Effector memory CD4-positive, alpha-beta T cell (primary cell): Measurements from ENCODE around the gene LAMA4.
A peak's percentile ranks its signal among the peaks of the same experiment; 100 is the strongest.

Experiments used
- DNase-seq, 3 donors: peaks; one replicate each; pipeline ENCODE4 v3.0.0-alpha.2; 2020
- H3K27ac ChIP-seq: 2 replicates; pipeline ENCODE4 v1.7.0; 2013; ENCODE audit warnings: mild to moderate bottlenecking, low read length, moderate library complexity; ENCODE audit not compliant: insufficient read depth, poor library complexity, severe bottlenecking
- H3K27me3 ChIP-seq: replicated peaks from 2 replicates; pipeline ENCODE4 v1.7.0; 2013; ENCODE audit warnings: mild to moderate bottlenecking, low read length; ENCODE audit not compliant: insufficient read depth, control insufficient read depth, poor library complexity, severe bottlenecking
- H3K36me3 ChIP-seq: 2 replicates; pipeline ENCODE4 v1.7.0; 2013; ENCODE audit warnings: mild to moderate bottlenecking, low read length, moderate library complexity; ENCODE audit not compliant: control insufficient read depth, insufficient read depth
- H3K4me1 ChIP-seq: 2 replicates; pipeline ENCODE4 v1.7.0; 2013; ENCODE audit warnings: low read length, mild to moderate bottlenecking; ENCODE audit not compliant: control insufficient read depth, insufficient read depth, poor library complexity, severe bottlenecking
- H3K4me3 ChIP-seq: 2 replicates; pipeline ENCODE4 v1.7.0; 2013; ENCODE audit warnings: low read length, low read depth, mild to moderate bottlenecking; ENCODE audit not compliant: insufficient read depth, poor library complexity, severe bottlenecking
- H3K9me3 ChIP-seq: 2 replicates; pipeline ENCODE4 v1.7.0; 2013; ENCODE audit warnings: mild to moderate bottlenecking, low read length, moderate library complexity; ENCODE audit not compliant: control insufficient read depth
- total RNA-seq, 3 donors: gene quantifications; one replicate each; lab custom pipeline; 2026; lab: John Stamatoyannopoulos, UW

The LAMA4 gene, protein sequence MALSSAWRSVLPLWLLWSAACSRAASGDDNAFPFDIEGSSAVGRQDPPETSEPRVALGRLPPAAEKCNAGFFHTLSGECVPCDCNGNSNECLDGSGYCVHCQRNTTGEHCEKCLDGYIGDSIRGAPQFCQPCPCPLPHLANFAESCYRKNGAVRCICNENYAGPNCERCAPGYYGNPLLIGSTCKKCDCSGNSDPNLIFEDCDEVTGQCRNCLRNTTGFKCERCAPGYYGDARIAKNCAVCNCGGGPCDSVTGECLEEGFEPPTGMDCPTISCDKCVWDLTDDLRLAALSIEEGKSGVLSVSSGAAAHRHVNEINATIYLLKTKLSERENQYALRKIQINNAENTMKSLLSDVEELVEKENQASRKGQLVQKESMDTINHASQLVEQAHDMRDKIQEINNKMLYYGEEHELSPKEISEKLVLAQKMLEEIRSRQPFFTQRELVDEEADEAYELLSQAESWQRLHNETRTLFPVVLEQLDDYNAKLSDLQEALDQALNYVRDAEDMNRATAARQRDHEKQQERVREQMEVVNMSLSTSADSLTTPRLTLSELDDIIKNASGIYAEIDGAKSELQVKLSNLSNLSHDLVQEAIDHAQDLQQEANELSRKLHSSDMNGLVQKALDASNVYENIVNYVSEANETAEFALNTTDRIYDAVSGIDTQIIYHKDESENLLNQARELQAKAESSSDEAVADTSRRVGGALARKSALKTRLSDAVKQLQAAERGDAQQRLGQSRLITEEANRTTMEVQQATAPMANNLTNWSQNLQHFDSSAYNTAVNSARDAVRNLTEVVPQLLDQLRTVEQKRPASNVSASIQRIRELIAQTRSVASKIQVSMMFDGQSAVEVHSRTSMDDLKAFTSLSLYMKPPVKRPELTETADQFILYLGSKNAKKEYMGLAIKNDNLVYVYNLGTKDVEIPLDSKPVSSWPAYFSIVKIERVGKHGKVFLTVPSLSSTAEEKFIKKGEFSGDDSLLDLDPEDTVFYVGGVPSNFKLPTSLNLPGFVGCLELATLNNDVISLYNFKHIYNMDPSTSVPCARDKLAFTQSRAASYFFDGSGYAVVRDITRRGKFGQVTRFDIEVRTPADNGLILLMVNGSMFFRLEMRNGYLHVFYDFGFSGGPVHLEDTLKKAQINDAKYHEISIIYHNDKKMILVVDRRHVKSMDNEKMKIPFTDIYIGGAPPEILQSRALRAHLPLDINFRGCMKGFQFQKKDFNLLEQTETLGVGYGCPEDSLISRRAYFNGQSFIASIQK (N-terminal part only)
- 0 reads per million in 3 donors for total RNA-seq

DNA sequence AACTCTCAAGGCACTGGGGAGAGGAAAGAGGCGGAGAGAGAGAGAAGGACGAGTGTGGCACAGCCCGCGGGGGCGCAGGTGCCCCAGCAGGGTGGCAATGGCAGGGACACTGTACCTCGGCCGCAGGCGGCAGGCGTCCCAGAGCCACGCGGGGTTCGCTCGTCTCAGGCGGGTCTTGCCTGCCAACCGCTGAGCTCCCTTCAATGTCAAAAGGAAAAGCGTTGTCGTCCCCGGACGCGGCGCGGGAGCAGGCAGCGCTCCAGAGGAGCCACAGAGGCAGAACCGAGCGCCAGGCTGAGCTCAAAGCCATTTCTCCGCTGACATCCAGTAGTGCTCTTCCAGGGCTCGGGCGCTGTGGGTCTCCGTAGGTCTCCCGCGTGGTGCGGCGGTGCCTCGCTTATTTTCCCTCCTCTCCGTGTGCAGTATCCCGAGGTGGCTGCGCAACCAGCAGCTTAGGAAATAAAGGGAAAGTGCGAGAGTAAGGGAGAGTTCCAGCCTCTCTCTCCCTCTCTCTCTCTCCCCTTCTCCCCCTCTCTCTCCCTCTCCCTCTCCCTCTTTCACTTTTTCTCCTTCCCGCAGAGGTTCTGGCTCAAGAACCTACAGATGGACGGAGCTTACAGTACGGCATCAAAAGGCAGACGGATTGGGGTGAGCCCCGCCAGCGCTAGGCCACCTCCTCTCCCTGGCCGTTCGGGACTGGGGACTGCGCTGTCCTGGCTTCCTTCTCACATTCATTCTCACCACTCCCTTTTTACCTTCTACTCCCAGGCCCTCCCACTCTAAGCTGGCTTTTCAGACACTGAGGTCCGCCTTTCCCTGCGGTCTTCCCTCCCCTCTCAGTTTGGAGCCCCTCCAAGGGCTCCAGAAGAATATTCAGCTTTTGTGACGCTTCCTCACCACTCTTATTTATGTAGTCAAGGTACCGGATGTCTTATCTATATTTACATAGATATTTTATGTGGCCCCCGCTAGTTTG is at the start of gene LAMA4:
TSS of gene LAMA4 (minus strand) at position 727 of the 976 bp plus-strand sequence. CDS start at position 310, 417 bp downstream.
- H3K36me3 ChIP-seq, result no peaks in the 10 kb centered on the region
- no peak for DNase-seq
- no peak within 1 kb of the TSS for H3K27ac ChIP-seq
- no peaks in the 10 kb centered on the region for H3K4me1 ChIP-seq
- peak within 1 kb of the TSS; percentile 15 for H3K4me3 ChIP-seq
- no peaks in the 10 kb centered on the region for H3K9me3 ChIP-seq
- no peaks in the 10 kb centered on the region for H3K27me3 ChIP-seq

DNA sequence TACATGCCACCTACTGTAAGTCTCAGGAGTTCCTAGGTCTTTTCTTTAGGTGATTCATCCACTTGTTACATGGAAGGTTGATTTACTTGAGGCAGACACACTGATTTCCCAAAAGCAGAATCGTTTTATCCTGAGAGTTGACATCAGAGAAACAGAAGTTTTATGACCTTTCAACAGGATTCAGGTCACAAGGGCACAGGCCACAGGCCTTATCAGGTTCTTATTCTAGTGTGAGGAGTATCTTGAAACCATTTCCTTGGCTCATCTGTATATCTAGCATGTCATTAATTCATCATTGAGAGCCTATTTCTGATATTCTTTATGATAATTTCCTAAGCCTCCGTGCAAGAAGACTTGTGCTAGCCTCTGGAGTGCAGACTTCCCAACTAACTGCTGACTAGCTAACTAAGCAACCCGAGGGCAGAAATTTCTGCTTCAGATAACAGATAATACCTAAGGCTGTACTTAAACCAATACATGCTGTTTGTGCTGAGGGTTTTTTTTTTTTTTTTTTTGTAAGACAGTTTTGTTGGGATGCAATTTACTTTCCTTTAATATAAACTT is 47.9 kb upstream of the LAMA4 start:
- Histone ChIP-seq H3K4me3 (no peak overlapping the region), H3K9me3 (no peaks in the 10 kb centered on the region), H3K27ac (no peak overlapping the region), H3K27me3 (no peaks in the 10 kb centered on the region), H3K4me1 (no peaks in the 10 kb centered on the region), H3K36me3 (no peaks in the 10 kb centered on the region)
- DNase-seq, result no peak

DNA sequence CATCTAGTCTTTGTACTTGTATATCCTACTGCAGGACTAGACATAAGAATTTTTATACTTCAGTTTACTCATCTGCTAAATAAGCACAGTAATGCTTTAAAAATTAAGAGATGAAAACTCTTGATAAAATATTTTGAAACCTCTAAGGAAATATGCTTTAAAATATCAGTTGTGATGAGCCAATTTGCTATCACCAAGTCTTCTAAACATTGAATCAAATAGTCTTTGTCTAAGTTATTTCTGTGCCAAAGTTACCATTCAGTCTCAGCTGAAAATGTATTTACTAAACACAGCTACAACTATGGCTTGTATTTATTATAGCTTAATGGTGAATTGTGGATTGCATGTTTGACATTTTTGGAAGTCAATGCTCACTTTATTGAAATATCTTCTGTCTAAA is 46.5 kb upstream of the LAMA4 start:
- Histone ChIP-seq H3K27ac (no peak overlapping the region), H3K4me3 (no peak overlapping the region), H3K9me3 (no peaks in the 10 kb centered on the region), H3K36me3 (no peaks in the 10 kb centered on the region), H3K4me1 (no peaks in the 10 kb centered on the region), H3K27me3 (no peaks in the 10 kb centered on the region)
- DNase-seq, result no peak

DNA sequence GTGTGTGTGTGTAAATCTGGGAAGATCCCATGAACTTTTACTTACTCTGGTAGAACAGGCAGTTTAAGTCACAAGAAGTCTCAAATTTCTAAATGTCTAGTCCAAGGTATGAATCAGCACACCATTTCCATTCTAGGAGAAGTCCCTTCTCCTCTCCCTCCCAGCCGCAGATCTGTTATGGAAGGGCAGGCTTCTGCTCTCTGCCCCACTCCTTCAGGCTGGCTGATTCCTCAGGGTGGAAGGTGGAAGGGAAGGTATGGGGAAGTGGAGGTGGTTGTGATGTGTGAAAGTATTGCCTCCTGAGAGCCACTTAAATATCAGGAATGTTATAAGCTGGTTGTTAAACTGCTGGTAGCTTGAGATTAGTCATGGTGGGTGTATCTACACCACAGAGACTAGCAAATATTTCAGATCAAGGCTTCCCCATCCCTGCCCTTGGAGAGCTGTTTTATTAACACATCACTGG is 44.5 kb upstream of the LAMA4 start:
- DNase-seq, result no peak
- Histone ChIP-seq H3K4me3 (no peak overlapping the region), H3K4me1 (no peaks in the 10 kb centered on the region), H3K36me3 (no peaks in the 10 kb centered on the region), H3K27ac (no peak overlapping the region), H3K27me3 (no peaks in the 10 kb centered on the region), H3K9me3 (no peaks in the 10 kb centered on the region)

DNA sequence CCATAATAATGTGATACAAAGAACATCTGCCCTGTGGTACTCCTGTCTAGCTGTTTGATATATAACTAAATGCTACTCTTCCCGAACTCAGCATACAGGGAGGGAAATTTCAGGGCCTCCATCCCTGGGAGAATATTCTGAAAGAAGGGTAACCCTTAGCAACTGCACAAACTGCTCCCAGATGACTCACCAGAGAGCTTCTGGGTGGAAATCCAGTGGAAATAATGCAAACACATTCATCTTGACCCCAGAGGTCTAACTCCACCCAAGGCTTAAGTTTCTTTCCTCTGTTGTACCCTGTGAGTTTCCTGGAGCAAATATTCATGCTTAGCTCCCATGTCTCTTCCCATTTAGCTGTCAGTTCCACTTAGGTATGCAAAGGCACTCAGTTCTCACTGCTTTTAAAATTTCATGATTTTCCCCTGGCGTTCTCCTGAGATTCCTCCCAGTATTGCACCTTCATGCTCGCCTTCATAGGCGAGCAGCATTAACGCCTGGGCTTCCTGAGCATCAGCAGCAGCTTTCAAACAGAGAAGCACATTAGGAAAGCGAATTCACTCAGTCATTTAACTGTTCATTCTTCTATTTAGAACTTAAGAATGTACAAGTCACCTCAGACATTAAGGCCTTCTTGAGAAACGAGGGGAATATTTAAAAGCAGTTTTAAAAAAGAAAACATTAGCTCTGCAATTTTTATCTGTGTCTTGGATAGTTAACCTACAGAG is 43.8 kb upstream of the LAMA4 start:
- Histone ChIP-seq H3K4me1 (no peaks in the 10 kb centered on the region), H3K27me3 (no peaks in the 10 kb centered on the region), H3K4me3 (no peak overlapping the region), H3K27ac (no peak overlapping the region), H3K36me3 (no peaks in the 10 kb centered on the region), H3K9me3 (no peaks in the 10 kb centered on the region)
- DNase-seq, result no peak

DNA sequence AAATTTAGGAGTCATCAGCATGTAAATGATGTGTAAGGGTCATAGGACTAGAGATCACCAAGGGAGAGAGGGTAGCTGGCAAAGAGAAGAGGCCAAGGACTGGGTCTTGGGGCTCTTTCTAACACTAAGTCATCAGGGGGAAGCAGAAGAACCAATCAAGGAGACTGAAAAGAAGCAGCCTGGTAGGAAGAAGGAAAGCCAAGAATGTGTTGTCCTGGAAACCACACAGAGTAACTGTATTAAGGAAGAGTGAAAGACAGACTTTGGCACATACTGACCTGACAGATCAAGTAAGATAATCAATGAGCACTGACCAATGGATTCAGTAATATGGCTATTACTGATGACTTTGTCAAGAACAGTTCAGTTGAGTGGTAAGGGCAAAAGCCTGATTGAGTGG is 42.3 kb upstream of the LAMA4 start:
- no peak for DNase-seq
- Histone ChIP-seq H3K9me3 (no peaks in the 10 kb centered on the region), H3K27me3 (no peaks in the 10 kb centered on the region), H3K4me1 (no peaks in the 10 kb centered on the region), H3K36me3 (no peaks in the 10 kb centered on the region), H3K4me3 (no peak overlapping the region), H3K27ac (no peak overlapping the region)

DNA sequence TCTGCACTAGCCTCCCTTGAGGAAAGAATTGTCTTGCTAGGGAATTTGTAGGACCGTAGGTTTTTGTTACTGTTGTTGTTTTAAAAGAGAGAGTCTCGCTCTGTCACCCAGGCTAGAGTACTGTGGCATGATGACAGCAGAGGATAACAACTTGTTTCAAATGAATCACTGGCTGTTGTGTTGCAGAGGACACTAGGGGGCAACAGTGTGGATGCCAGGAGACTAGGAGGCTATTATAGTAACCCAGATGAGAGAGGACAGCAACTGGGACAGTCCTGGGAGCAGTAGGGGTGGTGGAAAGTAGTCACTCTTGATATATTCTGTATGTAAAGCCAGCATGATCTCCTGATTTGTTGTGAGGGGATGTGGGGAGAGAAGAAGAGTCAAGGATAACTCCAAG is 41.8 kb upstream of the LAMA4 start:
- Histone ChIP-seq H3K27ac (no peak overlapping the region), H3K36me3 (no peaks in the 10 kb centered on the region), H3K9me3 (no peaks in the 10 kb centered on the region), H3K27me3 (no peaks in the 10 kb centered on the region), H3K4me1 (no peaks in the 10 kb centered on the region), H3K4me3 (no peak overlapping the region)
- DNase-seq, result no peak

DNA sequence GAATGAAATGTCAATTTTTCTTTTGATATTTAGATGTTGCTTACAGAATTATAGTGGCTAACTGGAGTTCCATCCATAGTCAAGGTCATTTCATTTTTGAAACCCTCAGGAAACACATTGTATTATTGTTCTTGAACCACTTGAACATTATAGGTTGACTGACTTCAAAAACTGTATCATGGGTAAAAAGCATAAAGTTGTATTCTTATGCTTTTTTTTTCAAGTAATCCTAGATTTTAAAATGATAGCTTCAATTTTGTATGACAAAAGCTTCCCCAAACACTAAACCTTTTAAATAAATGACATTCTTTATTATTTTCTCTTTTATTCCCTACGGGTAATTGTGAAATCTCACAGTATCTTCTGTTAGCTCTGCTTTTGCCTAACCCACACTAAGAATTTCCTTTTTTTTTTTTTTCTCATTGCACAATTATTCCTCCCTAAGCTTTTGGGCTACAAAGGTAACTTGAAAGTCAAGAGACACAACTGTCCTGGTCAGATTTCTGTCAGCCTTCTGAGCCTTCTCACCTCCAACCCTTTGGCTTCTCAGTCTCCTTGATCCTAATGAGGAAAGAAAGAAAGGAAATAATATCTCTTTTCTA is 36.9 kb upstream of the LAMA4 start:
- Histone ChIP-seq H3K36me3 (no peaks in the 10 kb centered on the region), H3K9me3 (no peaks in the 10 kb centered on the region), H3K27ac (no peak overlapping the region), H3K27me3 (peaks cover 3% of the 10 kb centered on the region), H3K4me1 (no peaks in the 10 kb centered on the region), H3K4me3 (no peak overlapping the region)
- no peak for DNase-seq
